Gastrocnemius medialis (tissue), 4 donors: Measurements from ENCODE around the gene LARP1B.

Experiments used
- CTCF ChIP-seq, 5 experiments: fragments of 450-650 bp in 3 of 5; fragments of 200-600 bp in 2 of 5; sonication (generic) in 2 of 5; IDR thresholded peaks in 4 of 5; conservative IDR thresholded peaks in 1 of 5; 1 replicate in 4 of 5; 2 replicates in 1 of 5; pipeline ENCODE4 v1.5.1; 2016 to 2019; ENCODE audit warnings: antibody characterized with exemption in 5 of 5, mild to moderate bottlenecking in 3 of 5, moderate library complexity in 3 of 5
- POLR2A ChIP-seq, 2 donors: fragments of 450-650 bp; IDR thresholded peaks; one replicate each; pipeline ENCODE4 v1.6.1; 2017; ENCODE audit warnings: antibody characterized with exemption in 2 of 2, mild to moderate bottlenecking in 2 of 2, moderate library complexity in 2 of 2

DNA sequence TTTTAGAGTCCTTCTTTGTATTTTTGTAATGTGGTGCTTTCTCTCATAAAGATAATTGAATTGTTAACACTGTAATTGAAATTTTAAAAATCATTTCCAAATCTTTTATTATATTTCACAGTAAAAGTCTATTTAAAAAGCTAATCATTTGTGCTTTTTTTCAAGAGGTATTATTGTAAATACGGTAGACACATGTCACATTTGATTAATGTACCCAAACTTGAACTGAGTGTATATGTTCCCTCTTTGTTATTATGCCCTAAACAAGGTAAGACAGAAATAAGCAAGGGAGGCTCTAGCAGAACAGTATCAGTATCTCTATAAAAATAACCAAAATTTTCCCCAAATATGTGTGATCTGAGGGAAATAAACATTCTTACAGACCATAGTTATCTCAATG lies 21.5 kb upstream of the LARP1B start:
- TF ChIP-seq CTCF (IDR thresholded peaks at IDR 0.05 in 4 of 5, conservative IDR thresholded peaks at IDR 0.05 in 1 of 5) = no peak
- no peak for TF ChIP-seq POLR2A (IDR thresholded peaks at IDR 0.05)
